ENCODE results near the gene XAGE1A.

GRCh38 chrX:52507331-52507730 lies 11.7 kb downstream of the XAGE1A start:
- TF ChIP-seq EZH2 (IDR thresholded peaks at IDR 0.05; ENCODE audit: borderline replicate concordance, low read depth, low read length, severe bottlenecking), result no peak
- TF ChIP-seq, protein P1, sequence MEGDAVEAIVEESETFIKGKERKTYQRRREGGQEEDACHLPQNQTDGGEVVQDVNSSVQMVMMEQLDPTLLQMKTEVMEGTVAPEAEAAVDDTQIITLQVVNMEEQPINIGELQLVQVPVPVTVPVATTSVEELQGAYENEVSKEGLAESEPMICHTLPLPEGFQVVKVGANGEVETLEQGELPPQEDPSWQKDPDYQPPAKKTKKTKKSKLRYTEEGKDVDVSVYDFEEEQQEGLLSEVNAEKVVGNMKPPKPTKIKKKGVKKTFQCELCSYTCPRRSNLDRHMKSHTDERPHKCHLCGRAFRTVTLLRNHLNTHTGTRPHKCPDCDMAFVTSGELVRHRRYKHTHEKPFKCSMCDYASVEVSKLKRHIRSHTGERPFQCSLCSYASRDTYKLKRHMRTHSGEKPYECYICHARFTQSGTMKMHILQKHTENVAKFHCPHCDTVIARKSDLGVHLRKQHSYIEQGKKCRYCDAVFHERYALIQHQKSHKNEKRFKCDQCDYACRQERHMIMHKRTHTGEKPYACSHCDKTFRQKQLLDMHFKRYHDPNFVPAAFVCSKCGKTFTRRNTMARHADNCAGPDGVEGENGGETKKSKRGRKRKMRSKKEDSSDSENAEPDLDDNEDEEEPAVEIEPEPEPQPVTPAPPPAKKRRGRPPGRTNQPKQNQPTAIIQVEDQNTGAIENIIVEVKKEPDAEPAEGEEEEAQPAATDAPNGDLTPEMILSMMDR (IDR thresholded peaks at IDR 0.05; ENCODE audit: extremely low read depth in 1 of 2, insufficient read depth in 1 of 2, low read depth in 1 of 2, low read length in 2 of 2), result no peak
